ENCODE measurements around the gene HEXB. TPM values are rescaled to one million over a fixed set of nuclear protein-coding genes. Genes with fewer than 3 reads are reported as not detected.

The HEXB gene
- total and polyA plus RNA-seq, 11 donors, result 71.3 to 278 (median 106) TPM

- no peaks in the 10 kb centered on the region for H3K9me3 ChIP-seq
- peaks cover 0 to 76% (median 35%) of the 10 kb centered on the region in 12 donors for H3K4me1 ChIP-seq
- ATAC-seq (no peak), DNase-seq (no peak)
- no peak for TF ChIP-seq CTCF (IDR thresholded peaks at IDR 0.05)
- TF ChIP-seq POLR2A (IDR thresholded peaks at IDR 0.05), result no peak
- WGBS, 4 donors, result 52 to 74% (median 71%) methylated on average over 1 of the region's 1 CpG
- H3K27ac ChIP-seq, result peak overlapping the region in 9 of 12 donors; percentile 1 to 96 (median 91)
- H3K36me3 ChIP-seq, result peaks cover 0 to 26% (median 23%) of the 10 kb centered on the region in 9 donors
- peak overlapping the region; percentile 69 to 91 (median 80) for H3K4me3 ChIP-seq
- intact Hi-C loops (cut with DNase I), result loop anchor here in 5 of 10 donors (2.0 to 10.0 kb wide), 5 partner anchors 62 to 434 kb away; no protein-coding TSS in a partner anchor
- H3K27me3 ChIP-seq, result no peaks in the 10 kb centered on the region
These were observed 46.5 kb upstream of the HEXB start for GRCh38 chr5:74638544-74638969.

DNA sequence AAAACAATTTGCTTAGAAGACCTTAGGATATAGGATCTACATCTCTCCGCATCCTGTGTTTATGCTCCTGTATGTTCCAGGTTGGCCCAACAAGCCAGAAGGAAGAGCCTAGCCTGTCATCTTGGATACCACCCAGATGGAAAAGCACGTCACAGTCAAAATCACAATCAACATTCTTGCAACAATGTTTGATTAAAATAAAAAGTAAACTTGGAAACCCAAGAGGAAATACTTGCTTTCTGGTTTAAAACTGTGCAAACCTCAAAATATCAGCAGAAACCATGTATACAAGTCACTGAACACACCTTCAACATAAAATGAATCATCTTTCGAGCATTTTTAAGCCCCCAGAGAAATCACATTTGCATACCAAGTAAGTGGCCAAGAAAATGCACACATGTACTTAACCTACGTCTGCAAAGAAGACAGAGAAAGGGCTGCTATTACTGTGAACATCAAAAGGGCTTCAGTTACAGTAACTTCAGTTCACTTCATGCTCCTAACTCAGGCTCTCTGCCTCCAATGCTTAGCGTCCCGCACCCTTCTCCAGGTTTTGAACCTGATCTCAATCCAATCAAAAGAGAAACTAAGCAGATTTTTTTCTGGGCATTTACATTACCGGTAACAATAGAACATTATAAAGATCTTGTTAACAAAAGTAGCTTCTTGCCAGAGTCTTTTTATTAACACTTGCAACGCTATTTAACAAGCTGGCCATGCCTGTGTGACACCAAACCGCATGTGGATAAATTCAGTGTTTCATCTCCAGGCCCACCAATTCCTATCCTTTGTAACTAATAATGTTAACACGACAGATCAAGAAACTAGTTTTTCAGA, 45.8 kb upstream of the HEXB start:
- peak overlapping the region; percentile 81 to 96 (median 92) for H3K27ac ChIP-seq
- no peak for TF ChIP-seq CTCF (IDR thresholded peaks at IDR 0.05)
- DNase-seq, result no peak
- no peak for ATAC-seq
- H3K27me3 ChIP-seq, result no peaks in the 10 kb centered on the region
- peaks cover 0 to 74% (median 37%) of the 10 kb centered on the region in 12 donors for H3K4me1 ChIP-seq
- intact Hi-C loops (cut with DNase I), result loop anchor here in 5 of 10 donors (2.0 to 10.0 kb wide), 5 partner anchors 62 to 434 kb away; no protein-coding TSS in a partner anchor
- 22 to 32% (median 28%) methylated on average over 10 of the region's 10 CpGs for WGBS, 4 donors
- H3K36me3 ChIP-seq, result peaks cover 0 to 20% (median 17%) of the 10 kb centered on the region in 9 donors
- no peaks in the 10 kb centered on the region for H3K9me3 ChIP-seq
- peak overlapping the region; percentile 69 to 91 (median 80) for H3K4me3 ChIP-seq

GRCh38 chr5:74639807-74640449, 45.1 kb upstream of the HEXB start:
- TF ChIP-seq CTCF (IDR thresholded peaks at IDR 0.05), result peak in 1 of 12 donors; percentile 13
- no peak for TF ChIP-seq POLR2A (IDR thresholded peaks at IDR 0.05)
- no peaks in the 10 kb centered on the region for H3K9me3 ChIP-seq
- DNase-seq, result peak in 4 of 5 donors; percentile 35 to 75 (median 50)
- peaks cover 0 to 68% (median 32%) of the 10 kb centered on the region in 12 donors for H3K4me1 ChIP-seq
- no peaks in the 10 kb centered on the region for H3K27me3 ChIP-seq
- intact Hi-C loops (cut with DNase I), result loop anchor here (2.0 to 10.0 kb wide), 22 partner anchors 63 to 1045 kb away; no protein-coding TSS in a partner anchor
- peak overlapping the region; percentile 81 to 96 (median 92) for H3K27ac ChIP-seq
- H3K4me3 ChIP-seq, result peak overlapping the region; percentile 69 to 91 (median 80)
- peak; percentile 23 to 47 (median 32) for ATAC-seq
- WGBS, 4 donors, result 0 to 1% (median 0%) methylated on average over 32 to 57 of the region's 57 CpGs
- H3K36me3 ChIP-seq, result peaks cover 0 to 13% (median 9%) of the 10 kb centered on the region in 9 donors
